PC-3 (cell line): ENCODE measurements around the gene LMLN. TPM values are rescaled to one million over a fixed set of nuclear protein-coding genes. Genes with fewer than 3 reads are reported as not detected.
"Not testable (repeated sequence)": the region's sequence is repeated elsewhere in the genome, so short reads cannot be mapped to it uniquely, and the experiment has no call there.

Experiments used
- ATAC-seq: fragments of 200-7000 bp; cut with Tn5 transposase; 2 replicates; pipeline ENCODE4 v1.9.1; 2020; ENCODE audit warnings: mild to moderate bottlenecking, moderate library complexity
- BruUV-seq: library from RNA; stranded (reverse); fragments of 400-500 nt; replicated peaks from 2 replicates; lab custom pipeline; 2021; lab: Mats Ljungman, UMichigan
- CTCF ChIA-PET: fragments of 300-600 bp; sonication (Branson Sonifier 250); formaldehyde crosslinking; loops from one replicate; lab custom pipeline; 2022; ENCODE audit warnings: antibody characterized with exemption; lab: Charles Lee
- POLR2A ChIA-PET: fragments of 300-600 bp; sonication (Branson Sonifier 250); formaldehyde crosslinking; loops from one replicate; lab custom pipeline; 2022; ENCODE audit warnings: antibody characterized with exemption; ENCODE audit not compliant: unreplicated experiment; lab: Charles Lee
- DNase-seq: peaks from one replicate; pipeline ENCODE4 v3.0.0-alpha.2; 2015
- H2AFZ ChIP-seq: fragments of 300-600 bp; sonication (generic); 2 replicates; pipeline ENCODE4 v1.6.0; 2016; ENCODE audit warnings: antibody characterized with exemption, low read length
- H3F3A ChIP-seq: fragments of 300-600 bp; sonication (generic); one replicate; pipeline ENCODE4 v1.6.0; 2017; ENCODE audit warnings: antibody characterized with exemption, low read length, control low read depth, mild to moderate bottlenecking; ENCODE audit not compliant: unreplicated experiment
- H3K27ac ChIP-seq: fragments of 300-600 bp; sonication (generic); 2 replicates; pipeline ENCODE4 v1.5.1; 2016; ENCODE audit warnings: mild to moderate bottlenecking, low read length
- H3K27me3 ChIP-seq: fragments of 300-600 bp; sonication (generic); 2 replicates; pipeline ENCODE4 v1.6.1; 2016; ENCODE audit warnings: low read length, mixed read lengths
- H3K36me3 ChIP-seq: fragments of 300-600 bp; sonication (generic); 2 replicates; pipeline ENCODE4 v1.6.1; 2016; ENCODE audit warnings: low read depth, mixed run types, low read length, mixed read lengths
- H3K4me1 ChIP-seq: fragments of 300-600 bp; sonication (generic); 2 replicates; pipeline ENCODE4 v1.5.1; 2016; ENCODE audit warnings: low read length; ENCODE audit not compliant: insufficient read depth
- H3K4me2 ChIP-seq: fragments of 300-600 bp; sonication (generic); 2 replicates; pipeline ENCODE4 v1.6.0; 2016; ENCODE audit warnings: low read length
- H3K4me3 ChIP-seq: fragments of 300-600 bp; sonication (generic); 2 replicates; pipeline ENCODE4 v1.5.1; 2016; ENCODE audit warnings: mild to moderate bottlenecking, low read length, mixed read lengths
- H3K79me2 ChIP-seq: fragments of 300-600 bp; sonication (generic); 2 replicates; pipeline ENCODE4 v1.6.1; 2017; ENCODE audit warnings: low read length, mixed read lengths
- H3K9ac ChIP-seq: fragments of 300-600 bp; sonication (generic); 2 replicates; pipeline ENCODE4 v1.6.0; 2016; ENCODE audit warnings: mild to moderate bottlenecking, low read length
- H3K9me2 ChIP-seq: fragments of 300-600 bp; sonication (generic); replicated peaks from 2 replicates; pipeline ENCODE4 v1.6.1; 2016; ENCODE audit warnings: mixed run types, low read length, mixed read lengths
- H3K9me3 ChIP-seq: fragments of 300-600 bp; sonication (generic); 2 replicates; pipeline ENCODE4 v1.6.1; 2016; ENCODE audit warnings: low read length, mixed read lengths
- H4K20me1 ChIP-seq: fragments of 300-600 bp; sonication (generic); 2 replicates; pipeline ENCODE4 v1.6.1; 2016; ENCODE audit warnings: low read length, mixed read lengths
- EZH2 ChIP-seq: fragments of 300-600 bp; sonication (generic); IDR thresholded peaks from one replicate; pipeline ENCODE4 v1.6.1; 2017; ENCODE audit warnings: antibody characterized with exemption, mild to moderate bottlenecking, low read length; ENCODE audit not compliant: unreplicated experiment
- EZH2phosphoT487 ChIP-seq: fragments of 300-600 bp; sonication (generic); IDR thresholded peaks from 2 replicates; pipeline ENCODE4 v1.6.1; 2018; ENCODE audit warnings: mild to moderate bottlenecking, antibody characterized with exemption, low read length, borderline replicate concordance
- intact Hi-C: fragments of 100-400 bp; cut with micrococcal nuclease; formaldehyde crosslinking; loops from 2 replicates; pipeline ENCODE4 v1.9.0; 2023
- total RNA-seq: library from RNA; depleted of rRNA; stranded (reverse); fragments of >200 nt; gene quantifications from 2 replicates; pipeline ENCODE4 v1.2.3, GENCODE V29; 2014
- TF ChIP-seq, protein P1 (sequence below): fragments of 300-600 bp; sonication (generic); conservative IDR thresholded peaks from 2 replicates; pipeline ENCODE4 v1.5.1; 2017; ENCODE audit warnings: antibody characterized with exemption, low read depth, mild to moderate bottlenecking, low read length

The LMLN gene
- total RNA-seq, 1 experiment from 2014 or later = 3.7 TPM

DNA sequence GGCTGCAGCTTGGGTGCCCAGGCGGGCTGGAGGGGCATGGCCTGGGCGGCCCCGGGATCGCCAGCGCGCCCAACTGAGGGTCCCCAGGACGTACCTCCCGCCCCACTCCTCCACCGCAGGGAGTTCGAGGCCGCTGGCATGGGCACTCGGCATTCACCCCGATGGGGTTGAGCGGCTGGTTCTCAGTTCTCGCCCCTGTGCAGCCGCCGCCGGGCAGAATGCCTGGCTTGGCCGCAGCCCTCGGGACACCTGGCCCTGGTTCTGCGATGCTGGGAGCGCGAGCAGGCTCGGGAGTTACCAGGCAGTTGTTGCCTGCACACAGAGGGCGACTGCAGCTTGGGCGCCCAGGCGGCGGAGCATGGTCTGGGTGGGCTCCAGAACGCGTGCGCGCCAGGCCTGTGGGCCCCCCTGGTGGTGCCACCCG, 121.4 kb downstream of the LMLN start:
- TF ChIP-seq EZH2phosphoT487 (no peak), EZH2 (no peak)
- TF ChIP-seq, protein P1, sequence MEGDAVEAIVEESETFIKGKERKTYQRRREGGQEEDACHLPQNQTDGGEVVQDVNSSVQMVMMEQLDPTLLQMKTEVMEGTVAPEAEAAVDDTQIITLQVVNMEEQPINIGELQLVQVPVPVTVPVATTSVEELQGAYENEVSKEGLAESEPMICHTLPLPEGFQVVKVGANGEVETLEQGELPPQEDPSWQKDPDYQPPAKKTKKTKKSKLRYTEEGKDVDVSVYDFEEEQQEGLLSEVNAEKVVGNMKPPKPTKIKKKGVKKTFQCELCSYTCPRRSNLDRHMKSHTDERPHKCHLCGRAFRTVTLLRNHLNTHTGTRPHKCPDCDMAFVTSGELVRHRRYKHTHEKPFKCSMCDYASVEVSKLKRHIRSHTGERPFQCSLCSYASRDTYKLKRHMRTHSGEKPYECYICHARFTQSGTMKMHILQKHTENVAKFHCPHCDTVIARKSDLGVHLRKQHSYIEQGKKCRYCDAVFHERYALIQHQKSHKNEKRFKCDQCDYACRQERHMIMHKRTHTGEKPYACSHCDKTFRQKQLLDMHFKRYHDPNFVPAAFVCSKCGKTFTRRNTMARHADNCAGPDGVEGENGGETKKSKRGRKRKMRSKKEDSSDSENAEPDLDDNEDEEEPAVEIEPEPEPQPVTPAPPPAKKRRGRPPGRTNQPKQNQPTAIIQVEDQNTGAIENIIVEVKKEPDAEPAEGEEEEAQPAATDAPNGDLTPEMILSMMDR = no peak
- H3K4me3 ChIP-seq = no peak overlapping the region; the same call in 1 of the 2 replicates
- no peaks in the 10 kb centered on the region for H3K79me2 ChIP-seq
- H3K27me3 ChIP-seq = peaks cover 75% of the 10 kb centered on the region
- ChIA-PET POLR2A (interaction anchor here (0.5 kb wide), 1 partner anchor 126 kb away, joined by 6 read pairs; no protein-coding TSS in a partner anchor), CTCF (no interaction called here)
- peaks cover 12% of the 10 kb centered on the region; the same call in 1 of the 2 replicates for H3K4me1 ChIP-seq
- intact Hi-C loops = loop anchor here (2.0 kb wide), 1 partner anchor 175 kb away; no protein-coding TSS in a partner anchor
- H3K27ac ChIP-seq = no peak overlapping the region
- ATAC-seq (no peak), DNase-seq (no peak)
- no TSS peak for BruUV-seq
- H3K9me2 ChIP-seq = no peaks in the 10 kb centered on the region
- H4K20me1 ChIP-seq = no peaks in the 10 kb centered on the region; the same call in 1 of the 2 replicates
- H2AFZ ChIP-seq = no peak overlapping the region
- H3K36me3 ChIP-seq = no peaks in the 10 kb centered on the region
- H3F3A ChIP-seq = no peaks in the 10 kb centered on the region
- no peak overlapping the region for H3K4me2 ChIP-seq
- H3K9me3 ChIP-seq = no peaks in the 10 kb centered on the region
- no peak overlapping the region for H3K9ac ChIP-seq

- H2AFZ ChIP-seq, H3K9me2 ChIP-seq, H4K20me1 ChIP-seq, H3K9me3 ChIP-seq, H3K36me3 ChIP-seq, H3K4me3 ChIP-seq, H3K27ac ChIP-seq, H3K79me2 ChIP-seq, intact Hi-C loops, H3K4me2 ChIP-seq, DNase-seq, ATAC-seq, H3K9ac ChIP-seq, POLR2A ChIA-PET, H3F3A ChIP-seq, CTCF ChIA-PET, BruUV-seq: not testable (repeated sequence)
- H3K4me1 ChIP-seq = peaks cover 12% of the 10 kb centered on the region; the same call in 1 of the 2 replicates
- peaks cover 75% of the 10 kb centered on the region for H3K27me3 ChIP-seq
Observed at GRCh38 chr3:198082226-198082625, 122.2 kb downstream of the LMLN start.

DNA sequence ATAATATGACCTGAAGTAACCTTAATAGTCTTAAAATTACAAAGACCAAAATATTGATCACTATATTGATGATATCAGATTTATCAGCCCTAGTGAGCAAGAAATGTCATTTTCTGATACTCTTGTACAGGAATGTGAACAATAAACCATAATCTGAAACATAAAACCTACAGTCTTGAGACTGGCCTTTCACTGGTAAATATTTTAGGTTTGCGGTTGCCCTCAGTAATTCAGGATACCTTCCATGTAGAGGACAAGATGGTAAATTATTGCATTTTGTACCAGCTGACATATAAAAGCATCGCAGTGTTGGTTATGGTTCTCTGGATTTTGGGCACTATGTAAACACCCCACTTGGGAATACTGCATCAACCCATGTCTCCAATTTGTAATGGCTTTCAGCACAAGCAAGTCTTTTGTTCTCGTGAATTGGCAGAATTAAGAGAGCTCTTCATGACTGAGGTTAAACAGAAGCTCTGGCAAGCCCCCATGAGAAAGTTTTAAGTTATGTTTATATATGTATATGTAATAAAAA, 128.5 kb downstream of the LMLN start:
- Histone ChIP-seq H3F3A (no peaks in the 10 kb centered on the region), H4K20me1 (0 out of 2 replicates have a peak, but pooled peaks cover 4% of the 10 kb centered on the region), H3K9me2 (no peaks in the 10 kb centered on the region), H3K79me2 (no peaks in the 10 kb centered on the region), H2AFZ (no peak overlapping the region), H3K36me3 (no peaks in the 10 kb centered on the region), H3K27me3 (peaks cover 77% of the 10 kb centered on the region), H3K4me2 (no peak overlapping the region), H3K9ac (no peak overlapping the region), H3K27ac (no peak overlapping the region), H3K9me3 (no peaks in the 10 kb centered on the region), H3K4me3 (no peak overlapping the region), H3K4me1 (no peaks in the 10 kb centered on the region)
- ATAC-seq (no peak), DNase-seq (no peak)
- TF ChIP-seq EZH2 (no peak), EZH2phosphoT487 (no peak)
- TF ChIP-seq, protein P1 = no peak
- ChIA-PET POLR2A (no interaction called here), CTCF (no interaction called here)
- BruUV-seq = no TSS peak
- intact Hi-C loops = no loop called here
